HEK293T (cell line): ENCODE data around the gene SLC25A34.

ENCODE experiments used
- CTCF ChIA-PET: fragments of 350-600 bp; formaldehyde crosslinking; extraction: SDS; loops from one replicate; lab custom pipeline; 2021; ENCODE audit warnings: antibody characterized with exemption, inconsistent platforms; lab: Yijun Ruan, JAX
- POLR2A ChIA-PET: fragments of 350-600 bp; formaldehyde crosslinking; extraction: SDS; loops from one replicate; lab custom pipeline; 2020; ENCODE audit warnings: antibody characterized with exemption, inconsistent platforms; lab: Yijun Ruan, JAX
- DNase-seq: peaks from one replicate; pipeline ENCODE4 v3.0.0; 2012; ENCODE audit warnings: mixed read lengths; ENCODE audit errors: extremely low spot score
- ARNT ChIP-seq: fragments of 450-650 bp; IDR thresholded peaks from 2 replicates; pipeline ENCODE4 v1.6.1; 2017; ENCODE audit warnings: mild to moderate bottlenecking
- BHLHE40 ChIP-seq: fragments of 450-650 bp; IDR thresholded peaks from 2 replicates; pipeline ENCODE4 v1.6.1; 2016; ENCODE audit warnings: mild to moderate bottlenecking, moderate library complexity, borderline replicate concordance
- CTBP1 ChIP-seq: fragments of 450-650 bp; IDR thresholded peaks from 2 replicates; pipeline ENCODE4 v1.6.1; 2016; ENCODE audit warnings: borderline replicate concordance
- ELF4 ChIP-seq: fragments of 450-650 bp; IDR thresholded peaks from 2 replicates; pipeline ENCODE4 v1.6.1; 2017; ENCODE audit warnings: antibody characterized with exemption
- FOXA1 ChIP-seq: fragments of 450-650 bp; IDR thresholded peaks from 2 replicates; pipeline ENCODE4 v1.6.1; 2016; ENCODE audit warnings: mild to moderate bottlenecking
- FOXK2 ChIP-seq: fragments of 450-650 bp; IDR thresholded peaks from 2 replicates; pipeline ENCODE4 v1.6.1; 2016; ENCODE audit warnings: mild to moderate bottlenecking
- FOXM1 ChIP-seq: fragments of 450-650 bp; IDR thresholded peaks from 2 replicates; pipeline ENCODE4 v1.6.1; 2017; ENCODE audit warnings: mild to moderate bottlenecking, borderline replicate concordance
- HDGF ChIP-seq: fragments of 450-650 bp; IDR thresholded peaks from 2 replicates; pipeline ENCODE4 v1.6.1; 2017; ENCODE audit warnings: antibody characterized with exemption, borderline replicate concordance
- L3MBTL2 ChIP-seq: fragments of 450-650 bp; conservative IDR thresholded peaks from 2 replicates; pipeline ENCODE4 v1.6.1; 2016; ENCODE audit warnings: mild to moderate bottlenecking
- LEF1 ChIP-seq: fragments of 450-650 bp; IDR thresholded peaks from 2 replicates; pipeline ENCODE4 v1.6.1; 2017; ENCODE audit warnings: mild to moderate bottlenecking, borderline replicate concordance
- NFRKB ChIP-seq: fragments of 450-650 bp; IDR thresholded peaks from 2 replicates; pipeline ENCODE4 v1.6.1; 2016; ENCODE audit warnings: mild to moderate bottlenecking, moderate library complexity
- SP1 ChIP-seq: fragments of 450-650 bp; IDR thresholded peaks from 2 replicates; pipeline ENCODE4 v1.6.1; 2017
- SUZ12 ChIP-seq: fragments of 450-650 bp; IDR thresholded peaks from 2 replicates; pipeline ENCODE4 v1.6.1; 2016; ENCODE audit warnings: mild to moderate bottlenecking
- TARDBP ChIP-seq: fragments of 450-650 bp; IDR thresholded peaks from 2 replicates; pipeline ENCODE4 v1.6.1; 2016
- ZNF384 ChIP-seq: fragments of 450-650 bp; IDR thresholded peaks from 2 replicates; pipeline ENCODE4 v1.6.1; 2016
- TF ChIP-seq, protein P1 (sequence below): fragments of 450-650 bp; IDR thresholded peaks from 2 replicates; pipeline ENCODE4 v1.6.1; 2016

The SLC25A34 gene

DNA sequence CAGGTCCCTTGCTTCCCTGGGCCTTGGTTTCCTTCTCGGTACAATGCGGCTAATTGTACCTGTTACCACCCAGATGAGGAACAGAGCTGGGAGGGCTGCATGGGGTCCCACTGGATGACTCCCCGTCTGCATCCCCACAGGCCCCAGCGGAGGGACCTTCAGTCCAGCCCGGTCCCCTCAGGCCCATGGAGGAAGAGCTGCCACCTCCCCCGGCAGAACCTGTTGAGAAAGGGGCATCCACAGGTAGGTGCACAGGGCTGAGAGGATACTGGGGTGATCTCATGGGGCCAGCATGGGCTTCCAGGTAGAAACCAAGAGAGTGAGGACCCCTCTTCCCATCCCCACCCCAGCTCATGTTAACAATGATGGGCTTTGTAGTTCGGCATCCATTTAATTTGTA, 32.3 kb downstream of the SLC25A34 start:
- ChIA-PET CTCF (no interaction called here), POLR2A (interaction anchor here (1.4 kb wide), 1 partner anchor 9 kb away, joined by 3 read pairs; the partner anchor contains the start of gene FBLIM1)
- TF ChIP-seq, protein P1, sequence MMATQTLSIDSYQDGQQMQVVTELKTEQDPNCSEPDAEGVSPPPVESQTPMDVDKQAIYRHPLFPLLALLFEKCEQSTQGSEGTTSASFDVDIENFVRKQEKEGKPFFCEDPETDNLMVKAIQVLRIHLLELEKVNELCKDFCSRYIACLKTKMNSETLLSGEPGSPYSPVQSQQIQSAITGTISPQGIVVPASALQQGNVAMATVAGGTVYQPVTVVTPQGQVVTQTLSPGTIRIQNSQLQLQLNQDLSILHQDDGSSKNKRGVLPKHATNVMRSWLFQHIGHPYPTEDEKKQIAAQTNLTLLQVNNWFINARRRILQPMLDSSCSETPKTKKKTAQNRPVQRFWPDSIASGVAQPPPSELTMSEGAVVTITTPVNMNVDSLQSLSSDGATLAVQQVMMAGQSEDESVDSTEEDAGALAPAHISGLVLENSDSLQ, result no peak
- TF ChIP-seq LEF1, result no peak
- TF ChIP-seq TARDBP, result no peak
- no peak for TF ChIP-seq FOXK2
- no peak for TF ChIP-seq SUZ12
- TF ChIP-seq FOXM1, result no peak
- no peak for TF ChIP-seq ARNT
- no peak for TF ChIP-seq ZNF384
- no peak for TF ChIP-seq NFRKB
- TF ChIP-seq CTBP1, result no peak
- no peak for TF ChIP-seq SP1
- TF ChIP-seq L3MBTL2, result no peak
- TF ChIP-seq FOXA1, result no peak
- TF ChIP-seq ELF4, result no peak
- no peak for TF ChIP-seq HDGF
- no peak for TF ChIP-seq BHLHE40
- no peak for DNase-seq

DNA sequence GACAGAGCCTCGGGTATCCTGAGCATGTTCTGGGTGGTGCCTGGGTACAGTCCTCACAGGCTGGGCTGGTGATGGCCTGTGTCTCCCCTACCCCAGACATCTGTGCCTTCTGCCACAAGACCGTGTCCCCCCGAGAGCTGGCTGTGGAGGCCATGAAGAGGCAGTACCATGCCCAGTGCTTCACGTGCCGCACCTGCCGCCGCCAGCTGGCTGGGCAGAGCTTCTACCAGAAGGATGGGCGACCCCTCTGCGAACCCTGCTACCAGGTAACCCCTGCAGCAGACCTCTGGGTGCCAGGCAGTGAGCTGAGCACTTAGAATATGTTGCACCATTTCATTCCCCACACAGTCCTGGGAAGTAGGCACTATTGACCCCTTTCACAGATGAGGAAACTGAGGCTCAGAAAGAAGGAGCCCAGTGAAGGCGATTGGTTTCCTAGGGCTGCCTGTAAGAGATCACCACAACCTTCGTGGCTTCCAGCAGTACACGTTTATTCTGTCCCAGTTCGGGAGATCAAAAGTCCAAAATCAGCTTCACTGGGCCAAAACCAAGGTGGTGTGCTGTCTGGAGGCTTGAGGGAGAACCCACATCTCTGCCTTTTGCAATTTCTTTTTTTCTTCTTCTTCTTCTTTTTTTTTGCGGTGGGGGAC, 34.4 kb downstream of the SLC25A34 start:
- no peak for TF ChIP-seq FOXM1
- TF ChIP-seq FOXK2, result no peak
- no peak for TF ChIP-seq TARDBP
- no peak for TF ChIP-seq ELF4
- no peak for TF ChIP-seq SUZ12
- TF ChIP-seq L3MBTL2, result no peak
- no peak for TF ChIP-seq FOXA1
- TF ChIP-seq HDGF, result no peak
- TF ChIP-seq NFRKB, result no peak
- TF ChIP-seq SP1, result no peak
- TF ChIP-seq BHLHE40, result no peak
- TF ChIP-seq ZNF384, result no peak
- TF ChIP-seq CTBP1, result no peak
- DNase-seq, result no peak
- POLR2A ChIA-PET, result no interaction called here
- CTCF ChIA-PET, result no interaction called here

DNA sequence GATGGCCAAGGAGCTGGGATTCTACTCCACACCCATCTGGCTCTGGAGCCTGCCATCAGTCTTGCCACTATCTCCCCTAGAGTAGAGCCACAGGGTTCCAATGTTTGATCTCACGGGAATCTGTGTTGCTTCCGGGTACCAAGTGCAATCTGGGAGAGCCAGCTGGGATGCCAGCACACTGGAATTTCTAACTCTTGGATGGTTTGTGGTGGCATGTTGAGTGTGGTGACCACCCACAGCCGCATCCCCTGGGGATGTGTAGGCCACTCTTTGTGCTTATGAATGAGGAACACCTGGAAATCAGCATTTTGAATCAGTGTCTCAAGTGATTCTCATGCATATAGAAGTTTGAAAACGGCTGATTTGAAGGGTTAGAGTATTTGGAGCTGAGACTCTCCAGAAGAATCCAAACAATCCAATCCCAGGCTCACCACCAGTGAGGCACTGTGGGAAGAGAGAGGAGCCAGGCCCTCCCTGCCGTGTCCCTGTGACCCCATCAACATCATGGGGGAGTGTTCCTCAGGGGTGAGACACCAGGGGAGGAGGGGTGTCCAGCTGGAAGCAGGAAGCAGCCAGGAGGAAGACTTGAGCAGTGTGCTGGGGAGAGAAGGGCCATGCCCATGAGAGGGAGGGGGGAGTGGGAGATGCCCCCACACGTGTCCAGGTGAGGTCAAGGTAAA, 35.9 kb downstream of the SLC25A34 start:
- TF ChIP-seq, protein P1, result no peak
- no peak for TF ChIP-seq L3MBTL2
- no peak for TF ChIP-seq NFRKB
- TF ChIP-seq BHLHE40, result no peak
- no peak for TF ChIP-seq FOXA1
- no peak for TF ChIP-seq CTBP1
- no peak for TF ChIP-seq ZNF384
- TF ChIP-seq TARDBP, result no peak
- ChIA-PET CTCF (no interaction called here), POLR2A (no interaction called here)
- DNase-seq, result no peak

DNA sequence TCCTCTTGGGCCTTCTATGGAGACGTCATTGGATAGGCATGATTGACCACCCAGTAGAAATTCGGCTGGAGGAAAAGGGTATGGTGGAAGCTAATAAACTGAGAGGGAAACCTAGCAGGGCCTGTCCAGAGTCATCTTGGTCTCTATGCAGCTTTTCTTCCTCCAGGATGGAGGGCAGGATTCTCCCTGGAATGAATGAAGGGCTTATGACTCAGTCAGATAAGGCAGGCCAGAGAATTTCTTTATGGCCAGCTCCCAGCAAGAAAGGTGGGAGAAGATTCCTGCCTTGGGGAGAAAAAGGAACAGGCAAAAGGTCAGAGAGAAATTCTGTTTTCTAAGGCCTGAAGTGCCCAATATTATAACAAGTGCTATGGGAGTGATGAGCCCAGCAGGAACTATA, 39.6 kb downstream of the SLC25A34 start:
- POLR2A ChIA-PET, result interaction anchor here (0.8 kb wide), 1 partner anchor 10 kb away, joined by 3 read pairs; no protein-coding TSS in a partner anchor
- TF ChIP-seq FOXK2 (no peak), CTBP1 (no peak), ZNF384 (no peak), BHLHE40 (no peak), ARNT (no peak), TARDBP (no peak), SUZ12 (no peak), L3MBTL2 (no peak), ELF4 (no peak), LEF1 (no peak), FOXA1 (no peak)
- DNase-seq, result no peak
- CTCF ChIA-PET, result no interaction called here

DNA sequence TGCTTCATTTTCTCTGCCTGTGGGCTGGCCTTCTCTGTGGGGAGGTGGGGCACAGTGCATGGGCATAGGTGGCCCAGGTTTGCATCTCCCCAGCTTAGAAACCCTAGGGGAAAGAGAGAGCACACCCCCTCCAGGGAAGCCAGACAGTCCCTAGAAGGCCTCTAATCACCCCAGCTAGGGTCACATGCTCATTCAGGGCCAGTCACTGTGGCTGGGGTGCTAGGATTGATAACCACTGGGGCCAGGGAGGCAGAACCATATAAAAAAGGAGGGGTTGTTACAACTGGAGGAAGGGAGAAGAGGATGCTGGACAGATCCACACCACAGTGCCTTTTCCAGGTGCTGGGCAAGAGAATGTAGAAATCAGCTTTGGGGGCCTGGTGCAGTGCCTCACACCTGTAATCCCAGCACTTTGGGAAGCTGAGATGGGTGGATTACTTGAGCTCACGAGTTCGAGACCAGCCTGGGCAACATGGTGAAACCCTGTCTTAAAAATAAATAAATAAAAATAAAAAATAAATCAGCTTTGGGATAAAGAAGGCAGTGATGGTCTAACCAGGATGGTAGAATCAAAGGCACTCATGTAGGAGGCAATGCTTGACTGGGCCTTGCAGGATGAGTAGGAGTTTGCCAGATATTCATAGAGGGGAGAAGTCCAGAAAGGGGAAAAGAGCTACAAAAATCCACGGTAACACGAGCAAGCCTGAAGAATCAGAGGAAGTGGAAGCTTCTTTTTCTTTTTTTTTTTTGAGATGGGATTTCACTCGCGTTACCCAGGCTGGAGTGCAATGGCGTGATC, 42.0 kb downstream of the SLC25A34 start:
- TF ChIP-seq HDGF (no peak), ZNF384 (no peak), LEF1 (no peak), NFRKB (no peak), FOXM1 (no peak), TARDBP (no peak)
- DNase-seq, result no peak
- CTCF ChIA-PET, result no interaction called here
- POLR2A ChIA-PET, result no interaction called here

DNA sequence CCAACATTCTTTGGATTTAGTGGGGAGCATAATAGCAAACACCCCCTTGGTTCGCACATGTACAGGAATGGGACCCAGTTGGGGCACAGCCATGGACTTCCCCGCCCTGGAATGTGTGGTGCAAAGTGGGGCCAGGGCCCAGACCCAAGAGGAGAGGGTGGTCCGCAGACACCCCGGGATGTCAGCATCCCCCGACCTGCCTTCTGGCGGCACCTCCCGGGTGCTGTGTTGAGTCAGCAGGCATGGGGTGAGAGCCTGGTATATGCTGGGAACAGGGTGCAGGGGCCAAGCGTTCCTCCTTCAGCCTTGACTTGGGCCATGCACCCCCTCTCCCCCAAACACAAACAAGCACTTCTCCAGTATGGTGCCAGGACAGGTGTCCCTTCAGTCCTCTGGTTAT, 49.6 kb downstream of the SLC25A34 start:
- no peak for TF ChIP-seq ELF4
- TF ChIP-seq, protein P1, result no peak
- no peak for TF ChIP-seq L3MBTL2
- TF ChIP-seq SUZ12, result no peak
- no peak for TF ChIP-seq SP1
- TF ChIP-seq FOXM1, result no peak
- no peak for TF ChIP-seq TARDBP
- TF ChIP-seq NFRKB, result no peak
- TF ChIP-seq FOXK2, result no peak
- TF ChIP-seq HDGF, result no peak
- POLR2A ChIA-PET, result no interaction called here
- no peak for DNase-seq
- CTCF ChIA-PET, result no interaction called here
